Measurements from ENCODE around the gene LNP1. TPM values are rescaled to one million over a fixed set of nuclear protein-coding genes. Genes with fewer than 3 reads are reported as not detected.

LNP1 gene
- total and polyA plus RNA-seq, 9 of the 15 experiments (the other 6 are each of a cell fraction or from before 2014, with no cell fraction given) = 1.9 to 5.2 (median 4.5) TPM

DNA sequence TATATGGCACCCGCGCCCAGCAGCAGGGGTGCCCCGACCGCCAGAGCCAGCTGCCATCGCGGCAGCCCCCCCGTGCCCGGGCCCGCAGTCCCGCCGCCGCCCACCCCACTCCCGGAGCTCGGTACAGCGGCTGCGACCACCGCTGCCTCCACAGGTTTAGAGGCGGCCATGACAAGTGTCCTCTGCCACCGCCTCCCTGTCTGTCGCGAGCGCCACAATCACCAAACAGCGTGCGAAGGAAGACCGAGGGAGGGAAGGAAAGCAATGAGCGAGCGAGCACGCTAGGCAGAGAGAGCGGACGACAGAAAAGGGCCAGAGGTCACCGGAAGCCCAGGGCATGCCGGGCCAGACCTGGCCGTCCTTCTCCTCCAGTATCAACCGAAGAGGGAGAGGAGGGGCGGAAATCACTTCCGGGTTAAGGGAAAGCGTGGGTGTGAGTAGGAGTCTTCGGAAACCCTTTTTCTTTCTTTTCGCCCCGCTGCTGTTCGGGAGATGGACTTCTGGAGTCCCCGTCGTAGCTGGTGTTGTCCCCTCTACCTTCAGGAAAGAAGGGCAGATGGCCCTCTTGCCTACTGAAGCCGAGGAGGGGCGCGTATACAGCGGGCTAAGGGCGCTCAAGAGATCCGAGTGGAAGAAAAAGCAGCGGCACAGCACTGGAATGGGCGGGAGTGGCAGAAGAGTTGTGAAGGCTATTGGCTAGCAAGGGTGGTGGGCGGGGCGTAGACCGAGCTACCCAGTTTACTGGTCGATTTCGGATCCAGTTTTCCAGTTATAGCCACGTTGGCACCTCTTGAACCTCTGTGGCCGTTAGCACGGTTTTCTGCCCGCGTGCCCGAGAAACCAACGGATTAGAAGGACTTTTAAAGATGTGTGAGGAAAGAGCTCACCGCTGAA is at the start of gene LNP1, which contains the start of gene TOMM70 (continued):
- TF ChIP-seq, protein P1, sequence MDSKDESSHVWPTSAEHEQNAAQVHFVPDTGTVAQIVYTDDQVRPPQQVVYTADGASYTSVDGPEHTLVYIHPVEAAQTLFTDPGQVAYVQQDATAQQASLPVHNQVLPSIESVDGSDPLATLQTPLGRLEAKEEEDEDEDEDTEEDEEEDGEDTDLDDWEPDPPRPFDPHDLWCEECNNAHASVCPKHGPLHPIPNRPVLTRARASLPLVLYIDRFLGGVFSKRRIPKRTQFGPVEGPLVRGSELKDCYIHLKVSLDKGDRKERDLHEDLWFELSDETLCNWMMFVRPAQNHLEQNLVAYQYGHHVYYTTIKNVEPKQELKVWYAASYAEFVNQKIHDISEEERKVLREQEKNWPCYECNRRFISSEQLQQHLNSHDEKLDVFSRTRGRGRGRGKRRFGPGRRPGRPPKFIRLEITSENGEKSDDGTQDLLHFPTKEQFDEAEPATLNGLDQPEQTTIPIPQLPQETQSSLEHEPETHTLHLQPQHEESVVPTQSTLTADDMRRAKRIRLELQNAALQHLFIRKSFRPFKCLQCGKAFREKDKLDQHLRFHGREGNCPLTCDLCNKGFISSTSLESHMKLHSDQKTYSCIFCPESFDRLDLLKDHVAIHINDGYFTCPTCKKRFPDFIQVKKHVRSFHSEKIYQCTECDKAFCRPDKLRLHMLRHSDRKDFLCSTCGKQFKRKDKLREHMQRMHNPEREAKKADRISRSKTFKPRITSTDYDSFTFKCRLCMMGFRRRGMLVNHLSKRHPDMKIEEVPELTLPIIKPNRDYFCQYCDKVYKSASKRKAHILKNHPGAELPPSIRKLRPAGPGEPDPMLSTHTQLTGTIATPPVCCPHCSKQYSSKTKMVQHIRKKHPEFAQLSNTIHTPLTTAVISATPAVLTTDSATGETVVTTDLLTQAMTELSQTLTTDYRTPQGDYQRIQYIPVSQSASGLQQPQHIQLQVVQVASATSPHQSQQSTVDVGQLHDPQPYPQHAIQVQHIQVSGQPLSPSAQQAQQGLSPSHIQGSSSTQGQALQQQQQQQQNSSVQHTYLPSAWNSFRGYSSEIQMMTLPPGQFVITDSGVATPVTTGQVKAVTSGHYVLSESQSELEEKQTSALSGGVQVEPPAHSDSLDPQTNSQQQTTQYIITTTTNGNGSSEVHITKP (IDR thresholded peaks at IDR 0.05; ENCODE audit: partially characterized antibody) = peak; percentile 19
- TF ChIP-seq KAT7 (CRISPR knock-in tag; IDR thresholded peaks at IDR 0.05; ENCODE audit: borderline replicate concordance) (peak; percentile 35; the same call in 1 of the 2 replicates), SETDB1 (IDR thresholded peaks at IDR 0.05; ENCODE audit: low read length) (no peak), GMEB1 (CRISPR knock-in tag; IDR thresholded peaks at IDR 0.05) (0 out of 2 replicates have a peak, but pooled peaks have one; percentile 50), ZNF408 (CRISPR knock-in tag; IDR thresholded peaks at IDR 0.05; ENCODE audit: low read depth) (no peak), SMAD1 (IDR thresholded peaks at IDR 0.05; ENCODE audit: low read depth, low read length, partially characterized antibody) (peak; percentile 25), PCBP2 (IDR thresholded peaks at IDR 0.05; ENCODE audit: low read depth, low read length, poor library complexity, severe bottlenecking) (no peak), NR2C2 (CRISPR knock-in tag; IDR thresholded peaks at IDR 0.05) (peak; percentile 98), NR2C2 (tag; IDR thresholded peaks at IDR 0.05) (peak; percentile 99), PHF20 (IDR thresholded peaks at IDR 0.05; ENCODE audit: partially characterized antibody) (peak; percentile 69), NR1H2 (CRISPR knock-in tag; IDR thresholded peaks at IDR 0.05) (peak; percentile 81; the same call in 1 of the 2 replicates), EP400 (IDR thresholded peaks at IDR 0.05) (peak; percentile 98), BHLHE40 (IDR thresholded peaks at IDR 0.05; ENCODE audit: low read length) (peak; percentile 48), POLR2G (IDR thresholded peaks at IDR 0.05; ENCODE audit: low read depth, low read length) (peak; percentile 79), SAP30 (IDR thresholded peaks at IDR 0.05; ENCODE audit: borderline replicate concordance, insufficient read depth, low read depth, low read length, poor library complexity, severe bottlenecking) (peak; percentile 60), YY1 (IDR thresholded peaks at IDR 0.05; ENCODE audit: borderline replicate concordance in 1 of 3, control insufficient read depth in 1 of 3, extremely low read depth in 1 of 3, insufficient read depth in 3 of 3, insufficient read length in 1 of 3, insufficient replicate concordance in 2 of 3, low read depth in 1 of 3, low read length in 2 of 3) (peak in 2 of 3 experiments; percentile 42 to 48), SUPT5H (IDR thresholded peaks at IDR 0.05) (peak; percentile 89), RBFOX2 (IDR thresholded peaks at IDR 0.05; ENCODE audit: low read depth, low read length) (peak; percentile 86), ATF6 (CRISPR knock-in tag; IDR thresholded peaks at IDR 0.05) (peak; percentile 92; the same call in 1 of the 2 replicates)

Measured in K562 (cell line).